GM23338 (cell line): ENCODE results near the gene DRD4. TPM values are rescaled to one million over a fixed set of nuclear protein-coding genes. Genes with fewer than 3 reads are reported as not detected.

Source experiments
- ATAC-seq: fragments of 200-7000 bp; cut with Tn5 transposase; 3 replicates; pipeline ENCODE4 v1.9.1; 2020
- DNase-seq: peaks from one replicate; pipeline ENCODE4 v3.0.0-alpha.2; 2015; ENCODE audit warnings: low spot score
- H2AFZ ChIP-seq: fragments of 200-600 bp; sonication (generic); 2 replicates; pipeline ENCODE4 v1.8.0; 2016; ENCODE audit warnings: antibody characterized with exemption, mild to moderate bottlenecking, moderate library complexity
- H3F3A ChIP-seq: fragments of 200-600 bp; sonication (generic); replicated peaks from 2 replicates; pipeline ENCODE4 v1.8.0; 2017; ENCODE audit warnings: antibody characterized with exemption, mixed run types, low read depth
- H3K27ac ChIP-seq: fragments of 200-600 bp; sonication (generic); 2 replicates; pipeline ENCODE4 v1.6.1; 2016; ENCODE audit warnings: low read depth
- H3K27me3 ChIP-seq: fragments of 200-600 bp; sonication (generic); 2 replicates; pipeline ENCODE4 v1.8.0; 2016; ENCODE audit warnings: mild to moderate bottlenecking, mixed run types, moderate library complexity; ENCODE audit not compliant: insufficient read depth
- H3K36me3 ChIP-seq: fragments of 200-600 bp; sonication (generic); 2 replicates; pipeline ENCODE4 v1.8.0; 2016; ENCODE audit warnings: mild to moderate bottlenecking; ENCODE audit not compliant: insufficient read depth
- H3K4me1 ChIP-seq: fragments of 200-600 bp; sonication (generic); 2 replicates; pipeline ENCODE4 v1.8.0; 2016; ENCODE audit warnings: mild to moderate bottlenecking, moderate library complexity; ENCODE audit not compliant: insufficient read depth
- H3K4me2 ChIP-seq: fragments of 200-600 bp; sonication (generic); 2 replicates; pipeline ENCODE4 v1.7.1; 2017; ENCODE audit warnings: mixed run types
- H3K4me3 ChIP-seq: fragments of 200-600 bp; sonication (generic); 2 replicates; pipeline ENCODE4 v1.6.1; 2016; ENCODE audit warnings: mixed run types
- H3K79me2 ChIP-seq: fragments of 200-600 bp; sonication (generic); replicated peaks from 2 replicates; pipeline ENCODE4 v1.8.0; 2017; ENCODE audit warnings: mild to moderate bottlenecking; ENCODE audit not compliant: insufficient read depth
- H3K9me2 ChIP-seq: fragments of 200-600 bp; sonication (generic); 2 replicates; pipeline ENCODE4 v1.8.0; 2017; ENCODE audit not compliant: insufficient read depth
- H4K20me1 ChIP-seq: fragments of 200-600 bp; sonication (generic); replicated peaks from 2 replicates; pipeline ENCODE4 v1.8.0; 2017; ENCODE audit warnings: mild to moderate bottlenecking; ENCODE audit not compliant: insufficient read depth
- H3K27ac Mint-ChIP-seq: 2 replicates; pipeline ENCODE4 v1.8.0; 2020; ENCODE audit warnings: inconsistent platforms, mild to moderate bottlenecking, moderate library complexity, mixed read lengths
- H3K27me3 Mint-ChIP-seq: 3 replicates; pipeline ENCODE4 v1.8.0; 2022; ENCODE audit warnings: low read depth, mild to moderate bottlenecking, moderate library complexity, mixed read lengths, inconsistent platforms; ENCODE audit not compliant: insufficient read depth, poor library complexity
- H3K36me3 Mint-ChIP-seq: 3 replicates; pipeline ENCODE4 v1.8.0; 2021; ENCODE audit warnings: low read depth, mild to moderate bottlenecking, inconsistent platforms, moderate library complexity, mixed read lengths
- H3K4me1 Mint-ChIP-seq: 3 replicates; pipeline ENCODE4 v1.8.0; 2020; ENCODE audit warnings: mild to moderate bottlenecking, inconsistent platforms, mixed read lengths
- H3K4me3 Mint-ChIP-seq: 3 replicates; pipeline ENCODE4 v1.8.0; 2021; ENCODE audit warnings: moderate library complexity, mild to moderate bottlenecking, inconsistent platforms, mixed read lengths
- H3K9me3 Mint-ChIP-seq: 3 replicates; pipeline ENCODE4 v1.8.0; 2020; ENCODE audit warnings: moderate library complexity, mild to moderate bottlenecking, inconsistent platforms, mixed read lengths
- CREB1 ChIP-seq: fragments of 250-450 bp; sonication (Bioruptor Pico); IDR thresholded peaks from 2 replicates; pipeline ENCODE4 v1.5.0; 2020; ENCODE audit warnings: low read depth, mild to moderate bottlenecking, moderate library complexity
- EZH2 ChIP-seq: fragments of 200-600 bp; sonication (generic); IDR thresholded peaks from one replicate; pipeline ENCODE4 v1.8.0; 2017; ENCODE audit warnings: antibody characterized with exemption, mild to moderate bottlenecking, low read depth; ENCODE audit not compliant: unreplicated experiment
- EZH2phosphoT487 ChIP-seq: fragments of 200-600 bp; sonication (generic); IDR thresholded peaks from one replicate; pipeline ENCODE4 v1.8.1; 2018; ENCODE audit warnings: antibody characterized with exemption; ENCODE audit not compliant: unreplicated experiment
- JUNB ChIP-seq: IDR thresholded peaks from one replicate; pipeline ENCODE4 v1.6.1; 2016; ENCODE audit warnings: antibody characterized with exemption; ENCODE audit not compliant: unreplicated experiment
- NANOG ChIP-seq: IDR thresholded peaks from 2 replicates; pipeline ENCODE4 v1.6.1; 2016; ENCODE audit warnings: antibody characterized with exemption, borderline replicate concordance
- POLR2AphosphoS5 ChIP-seq: IDR thresholded peaks from 2 replicates; pipeline ENCODE4 v1.6.1; 2016; ENCODE audit warnings: antibody characterized with exemption, low read depth
- REST ChIP-seq: IDR thresholded peaks from one replicate; pipeline ENCODE4 v1.6.1; 2018; ENCODE audit warnings: antibody characterized with exemption; ENCODE audit not compliant: unreplicated experiment
- STAT1 ChIP-seq: IDR thresholded peaks from one replicate; pipeline ENCODE4 v1.6.1; 2016; ENCODE audit warnings: antibody characterized with exemption; ENCODE audit not compliant: unreplicated experiment
- ZNF114 ChIP-seq: fragments of 250-450 bp; sonication (Bioruptor Pico); IDR thresholded peaks from 2 replicates; pipeline ENCODE4 v1.5.0; 2020; ENCODE audit warnings: mild to moderate bottlenecking, moderate library complexity
- ZNF331 ChIP-seq: fragments of 250-450 bp; sonication (Bioruptor Pico); IDR thresholded peaks from 2 replicates; pipeline ENCODE4 v1.5.0; 2020; ENCODE audit warnings: low read depth, mild to moderate bottlenecking, moderate library complexity
- long read RNA-seq: library from polyadenylated mRNA; unstranded; transcript quantifications from one replicate; pipeline ENCODE4 v2.0.0, GENCODE V29; 2020; ENCODE audit not compliant: unreplicated experiment
- polyA plus RNA-seq: library from polyadenylated mRNA; unstranded; fragments of >200 nt; fragmentation: Nextera tagmentation; extraction: Ambion mirVana; gene quantifications from 2 replicates; pipeline ENCODE4 v1.2.1, GENCODE V29; 2016
- total RNA-seq: library from RNA; depleted of rRNA; stranded (reverse); fragments of >200 nt; shearing (Covaris generic); gene quantifications from 2 replicates; pipeline ENCODE4 v1.2.3, GENCODE V29; 2014; rRNA removed
- TF ChIP-seq, protein P1 (sequence below), 2 experiments: fragments of 200-600 bp in 1 of 2; sonication (generic) in 1 of 2; conservative IDR thresholded peaks; 2 replicates each; pipeline versions ENCODE4 v1.5.1 to v1.6.1; 2016 to 2017; ENCODE audit warnings: antibody characterized with exemption in 2 of 2, low read depth in 2 of 2, mild to moderate bottlenecking in 2 of 2, moderate library complexity in 1 of 2
- TF ChIP-seq, protein P2 (sequence below): fragments of 250-450 bp; sonication (Bioruptor Pico); IDR thresholded peaks from 2 replicates; pipeline ENCODE4 v1.5.0; 2020; ENCODE audit warnings: mild to moderate bottlenecking, moderate library complexity
- TF ChIP-seq, protein P3 (sequence below): IDR thresholded peaks from 2 replicates; pipeline ENCODE4 v1.6.1; 2016; ENCODE audit warnings: antibody characterized with exemption

DRD4 gene
- total RNA-seq = 0.27 and 1.0 TPM in 2 replicates
- 1.3 and 1.8 TPM in 2 replicates for polyA plus RNA-seq
- long read RNA-seq = 0 reads

DNA sequence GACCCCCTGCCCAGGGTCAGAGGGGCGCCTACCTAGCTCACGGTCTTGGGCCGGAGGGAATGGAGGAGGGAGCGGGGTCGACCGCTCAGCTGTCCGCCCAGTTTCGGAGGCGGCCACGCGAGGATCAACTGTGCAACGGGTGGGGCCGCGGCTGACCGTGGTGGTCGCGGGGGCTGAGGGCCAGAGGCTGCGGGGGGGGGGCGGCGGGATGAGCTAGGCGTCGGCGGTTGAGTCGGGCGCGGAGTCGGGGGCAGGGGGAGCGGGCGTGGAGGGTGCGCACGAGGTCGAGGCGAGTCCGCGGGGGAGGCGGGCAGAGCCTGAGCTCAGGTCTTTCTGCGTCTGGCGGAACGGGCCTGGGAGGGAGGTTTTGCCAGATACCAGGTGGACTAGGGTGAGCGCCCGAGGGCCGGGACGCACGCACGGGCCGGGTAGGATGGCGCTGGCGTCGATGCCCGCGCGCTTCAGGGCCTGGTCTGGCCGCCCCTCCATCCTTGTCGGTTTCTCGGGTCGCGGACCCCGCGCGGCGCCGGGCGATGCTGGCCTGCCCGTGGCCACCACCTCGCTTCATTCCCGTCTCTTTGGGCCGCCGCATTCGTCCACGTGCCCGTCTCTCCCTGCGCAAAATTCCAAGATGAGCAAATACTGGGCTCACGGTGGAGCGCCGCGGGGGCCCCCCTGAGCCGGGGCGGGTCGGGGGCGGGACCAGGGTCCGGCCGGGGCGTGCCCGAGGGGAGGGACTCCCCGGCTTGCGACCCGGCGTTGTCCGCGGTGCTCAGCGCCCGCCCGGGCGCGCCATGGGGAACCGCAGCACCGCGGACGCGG is at the start of gene DRD4:
DRD4 (plus strand) TSS at position 759 of the 822 bp plus-strand sequence; CDS start at position 795, 36 bp downstream.
- H3K4me3 Mint-ChIP-seq = peak within 1 kb of the TSS; percentile 67
- H3K36me3 Mint-ChIP-seq = no peaks in the 10 kb centered on the region; the same call in 2 of the 3 replicates
- H3K27ac Mint-ChIP-seq = no peak within 1 kb of the TSS
- no peaks in the 10 kb centered on the region for H3K36me3 ChIP-seq
- no peaks in the 10 kb centered on the region for H3K79me2 ChIP-seq
- peak within 1 kb of the TSS; percentile 90 for H3K4me2 ChIP-seq
- H2AFZ ChIP-seq = no peak within 1 kb of the TSS
- H3K27ac ChIP-seq = no peak within 1 kb of the TSS
- H3K27me3 Mint-ChIP-seq = peaks cover 64% of the 10 kb centered on the region
- H3K9me2 ChIP-seq = no peaks in the 10 kb centered on the region
- peaks cover 19% of the 10 kb centered on the region for H3F3A ChIP-seq
- H3K9me3 Mint-ChIP-seq = no peaks in the 10 kb centered on the region
- no peaks in the 10 kb centered on the region for H4K20me1 ChIP-seq
- DNase-seq = peak; percentile 65
- peak; percentile 40 for ATAC-seq
- H3K4me1 ChIP-seq = peaks cover 24% of the 10 kb centered on the region
- TF ChIP-seq, protein P1, sequence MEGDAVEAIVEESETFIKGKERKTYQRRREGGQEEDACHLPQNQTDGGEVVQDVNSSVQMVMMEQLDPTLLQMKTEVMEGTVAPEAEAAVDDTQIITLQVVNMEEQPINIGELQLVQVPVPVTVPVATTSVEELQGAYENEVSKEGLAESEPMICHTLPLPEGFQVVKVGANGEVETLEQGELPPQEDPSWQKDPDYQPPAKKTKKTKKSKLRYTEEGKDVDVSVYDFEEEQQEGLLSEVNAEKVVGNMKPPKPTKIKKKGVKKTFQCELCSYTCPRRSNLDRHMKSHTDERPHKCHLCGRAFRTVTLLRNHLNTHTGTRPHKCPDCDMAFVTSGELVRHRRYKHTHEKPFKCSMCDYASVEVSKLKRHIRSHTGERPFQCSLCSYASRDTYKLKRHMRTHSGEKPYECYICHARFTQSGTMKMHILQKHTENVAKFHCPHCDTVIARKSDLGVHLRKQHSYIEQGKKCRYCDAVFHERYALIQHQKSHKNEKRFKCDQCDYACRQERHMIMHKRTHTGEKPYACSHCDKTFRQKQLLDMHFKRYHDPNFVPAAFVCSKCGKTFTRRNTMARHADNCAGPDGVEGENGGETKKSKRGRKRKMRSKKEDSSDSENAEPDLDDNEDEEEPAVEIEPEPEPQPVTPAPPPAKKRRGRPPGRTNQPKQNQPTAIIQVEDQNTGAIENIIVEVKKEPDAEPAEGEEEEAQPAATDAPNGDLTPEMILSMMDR (conservative IDR thresholded peaks at IDR 0.05; ENCODE audit: low read depth in 2 of 2) = no peak
- TF ChIP-seq ZNF114 (CRISPR knock-in tag) = no peak
- peak; percentile 51 for TF ChIP-seq EZH2phosphoT487
- no peak for TF ChIP-seq JUNB
- peak; percentile 56 for TF ChIP-seq EZH2
- TF ChIP-seq, protein P2, sequence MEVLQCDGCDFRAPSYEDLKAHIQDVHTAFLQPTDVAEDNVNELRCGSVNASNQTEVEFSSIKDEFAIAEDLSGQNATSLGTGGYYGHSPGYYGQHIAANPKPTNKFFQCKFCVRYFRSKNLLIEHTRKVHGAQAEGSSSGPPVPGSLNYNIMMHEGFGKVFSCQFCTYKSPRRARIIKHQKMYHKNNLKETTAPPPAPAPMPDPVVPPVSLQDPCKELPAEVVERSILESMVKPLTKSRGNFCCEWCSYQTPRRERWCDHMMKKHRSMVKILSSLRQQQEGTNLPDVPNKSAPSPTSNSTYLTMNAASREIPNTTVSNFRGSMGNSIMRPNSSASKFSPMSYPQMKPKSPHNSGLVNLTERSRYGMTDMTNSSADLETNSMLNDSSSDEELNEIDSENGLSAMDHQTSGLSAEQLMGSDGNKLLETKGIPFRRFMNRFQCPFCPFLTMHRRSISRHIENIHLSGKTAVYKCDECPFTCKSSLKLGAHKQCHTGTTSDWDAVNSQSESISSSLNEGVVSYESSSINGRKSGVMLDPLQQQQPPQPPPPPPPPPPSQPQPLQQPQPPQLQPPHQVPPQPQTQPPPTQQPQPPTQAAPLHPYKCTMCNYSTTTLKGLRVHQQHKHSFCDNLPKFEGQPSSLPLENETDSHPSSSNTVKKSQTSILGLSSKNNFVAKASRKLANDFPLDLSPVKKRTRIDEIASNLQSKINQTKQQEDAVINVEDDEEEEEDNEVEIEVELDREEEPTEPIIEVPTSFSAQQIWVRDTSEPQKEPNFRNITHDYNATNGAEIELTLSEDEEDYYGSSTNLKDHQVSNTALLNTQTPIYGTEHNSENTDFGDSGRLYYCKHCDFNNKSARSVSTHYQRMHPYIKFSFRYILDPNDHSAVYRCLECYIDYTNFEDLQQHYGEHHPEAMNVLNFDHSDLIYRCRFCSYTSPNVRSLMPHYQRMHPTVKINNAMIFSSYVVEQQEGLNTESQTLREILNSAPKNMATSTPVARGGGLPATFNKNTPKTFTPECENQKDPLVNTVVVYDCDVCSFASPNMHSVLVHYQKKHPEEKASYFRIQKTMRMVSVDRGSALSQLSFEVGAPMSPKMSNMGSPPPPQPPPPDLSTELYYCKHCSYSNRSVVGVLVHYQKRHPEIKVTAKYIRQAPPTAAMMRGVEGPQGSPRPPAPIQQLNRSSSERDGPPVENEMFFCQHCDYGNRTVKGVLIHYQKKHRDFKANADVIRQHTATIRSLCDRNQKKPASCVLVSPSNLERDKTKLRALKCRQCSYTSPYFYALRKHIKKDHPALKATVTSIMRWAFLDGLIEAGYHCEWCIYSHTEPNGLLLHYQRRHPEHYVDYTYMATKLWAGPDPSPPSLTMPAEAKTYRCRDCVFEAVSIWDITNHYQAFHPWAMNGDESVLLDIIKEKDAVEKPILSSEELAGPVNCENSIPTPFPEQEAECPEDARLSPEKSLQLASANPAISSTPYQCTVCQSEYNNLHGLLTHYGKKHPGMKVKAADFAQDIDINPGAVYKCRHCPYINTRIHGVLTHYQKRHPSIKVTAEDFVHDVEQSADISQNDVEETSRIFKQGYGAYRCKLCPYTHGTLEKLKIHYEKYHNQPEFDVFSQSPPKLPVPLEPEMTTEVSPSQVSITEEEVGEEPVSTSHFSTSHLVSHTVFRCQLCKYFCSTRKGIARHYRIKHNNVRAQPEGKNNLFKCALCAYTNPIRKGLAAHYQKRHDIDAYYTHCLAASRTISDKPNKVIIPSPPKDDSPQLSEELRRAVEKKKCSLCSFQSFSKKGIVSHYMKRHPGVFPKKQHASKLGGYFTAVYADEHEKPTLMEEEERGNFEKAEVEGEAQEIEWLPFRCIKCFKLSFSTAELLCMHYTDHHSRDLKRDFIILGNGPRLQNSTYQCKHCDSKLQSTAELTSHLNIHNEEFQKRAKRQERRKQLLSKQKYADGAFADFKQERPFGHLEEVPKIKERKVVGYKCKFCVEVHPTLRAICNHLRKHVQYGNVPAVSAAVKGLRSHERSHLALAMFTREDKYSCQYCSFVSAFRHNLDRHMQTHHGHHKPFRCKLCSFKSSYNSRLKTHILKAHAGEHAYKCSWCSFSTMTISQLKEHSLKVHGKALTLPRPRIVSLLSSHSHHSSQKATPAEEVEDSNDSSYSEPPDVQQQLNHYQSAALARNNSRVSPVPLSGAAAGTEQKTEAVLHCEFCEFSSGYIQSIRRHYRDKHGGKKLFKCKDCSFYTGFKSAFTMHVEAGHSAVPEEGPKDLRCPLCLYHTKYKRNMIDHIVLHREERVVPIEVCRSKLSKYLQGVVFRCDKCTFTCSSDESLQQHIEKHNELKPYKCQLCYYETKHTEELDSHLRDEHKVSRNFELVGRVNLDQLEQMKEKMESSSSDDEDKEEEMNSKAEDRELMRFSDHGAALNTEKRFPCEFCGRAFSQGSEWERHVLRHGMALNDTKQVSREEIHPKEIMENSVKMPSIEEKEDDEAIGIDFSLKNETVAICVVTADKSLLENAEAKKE = no peak
- TF ChIP-seq CREB1 (CRISPR knock-in tag) = no peak
- no peak for TF ChIP-seq NANOG
- TF ChIP-seq ZNF331 (CRISPR knock-in tag) = no peak
- no peak for TF ChIP-seq REST
- TF ChIP-seq STAT1 = no peak
- TF ChIP-seq, protein P3, sequence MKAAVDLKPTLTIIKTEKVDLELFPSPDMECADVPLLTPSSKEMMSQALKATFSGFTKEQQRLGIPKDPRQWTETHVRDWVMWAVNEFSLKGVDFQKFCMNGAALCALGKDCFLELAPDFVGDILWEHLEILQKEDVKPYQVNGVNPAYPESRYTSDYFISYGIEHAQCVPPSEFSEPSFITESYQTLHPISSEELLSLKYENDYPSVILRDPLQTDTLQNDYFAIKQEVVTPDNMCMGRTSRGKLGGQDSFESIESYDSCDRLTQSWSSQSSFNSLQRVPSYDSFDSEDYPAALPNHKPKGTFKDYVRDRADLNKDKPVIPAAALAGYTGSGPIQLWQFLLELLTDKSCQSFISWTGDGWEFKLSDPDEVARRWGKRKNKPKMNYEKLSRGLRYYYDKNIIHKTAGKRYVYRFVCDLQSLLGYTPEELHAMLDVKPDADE = no peak
- no peak; the same call in 1 of the 2 replicates for TF ChIP-seq POLR2AphosphoS5
- H3K27me3 ChIP-seq = peaks cover 75% of the 10 kb centered on the region
- peaks cover 21% of the 10 kb centered on the region; the same call in 2 of the 3 replicates for H3K4me1 Mint-ChIP-seq
- H3K4me3 ChIP-seq = peak within 1 kb of the TSS; percentile 55
